NCI-H187 (cell line): ENCODE measurements around the gene NOXA1.

Experiments
- DNase-seq, 2 experiments: peaks; one replicate each; lab custom pipeline; 2025; lab: John Stamatoyannopoulos, UW

The NOXA1 gene

GRCh38 chr9:137454597-137455358 is 31.6 kb downstream of the NOXA1 start:
- no peak for DNase-seq

- DNase-seq, result no peak
Observed at GRCh38 chr9:137455359-137455991, 32.3 kb downstream of the NOXA1 start.

DNA sequence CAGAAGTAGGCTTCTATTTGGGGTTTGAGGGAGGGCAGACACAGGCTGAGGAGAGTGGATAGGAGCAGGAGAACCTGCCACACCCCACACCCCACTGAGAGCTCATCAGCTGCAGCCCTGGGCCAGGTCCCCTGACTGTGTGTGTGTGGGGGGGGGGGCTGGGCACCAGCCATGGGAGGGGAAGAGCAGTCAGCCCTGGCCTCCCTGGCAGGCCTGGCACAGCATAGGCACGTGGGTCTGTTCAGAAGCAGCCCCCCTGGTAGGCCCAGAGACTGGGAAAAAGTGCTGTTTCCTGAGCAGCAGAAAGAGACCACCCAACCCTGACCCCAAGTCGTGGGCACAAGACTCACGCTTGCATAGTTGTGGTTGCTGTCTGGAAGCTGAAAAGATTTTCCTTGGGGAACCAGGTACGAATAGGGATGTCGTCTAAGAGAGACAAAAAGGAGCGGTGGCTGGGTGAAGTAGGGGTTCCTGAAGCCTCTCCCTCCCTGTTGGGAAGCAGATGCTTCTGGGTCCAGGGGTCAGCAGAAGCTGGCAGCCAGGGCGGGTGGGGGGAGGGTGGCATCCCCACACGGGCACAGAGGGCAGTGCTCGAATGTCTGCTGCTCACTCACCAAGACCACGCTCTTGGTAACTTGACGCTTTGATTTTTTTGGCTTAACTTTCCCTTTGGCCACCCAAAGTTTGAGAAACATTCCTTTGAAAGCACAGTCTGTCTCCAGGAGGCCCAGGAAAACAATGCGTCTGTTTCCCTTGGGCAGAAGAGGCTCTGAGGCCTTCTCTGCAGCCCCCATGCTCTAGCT is 33.1 kb downstream of the NOXA1 start:
- no peak for DNase-seq

GRCh38 chr9:137456864-137457405 is 33.7 kb downstream of the NOXA1 start:
- DNase-seq, result no peak

- no peak for DNase-seq
Observed at GRCh38 chr9:137457406-137458193, 34.4 kb downstream of the NOXA1 start.

DNA sequence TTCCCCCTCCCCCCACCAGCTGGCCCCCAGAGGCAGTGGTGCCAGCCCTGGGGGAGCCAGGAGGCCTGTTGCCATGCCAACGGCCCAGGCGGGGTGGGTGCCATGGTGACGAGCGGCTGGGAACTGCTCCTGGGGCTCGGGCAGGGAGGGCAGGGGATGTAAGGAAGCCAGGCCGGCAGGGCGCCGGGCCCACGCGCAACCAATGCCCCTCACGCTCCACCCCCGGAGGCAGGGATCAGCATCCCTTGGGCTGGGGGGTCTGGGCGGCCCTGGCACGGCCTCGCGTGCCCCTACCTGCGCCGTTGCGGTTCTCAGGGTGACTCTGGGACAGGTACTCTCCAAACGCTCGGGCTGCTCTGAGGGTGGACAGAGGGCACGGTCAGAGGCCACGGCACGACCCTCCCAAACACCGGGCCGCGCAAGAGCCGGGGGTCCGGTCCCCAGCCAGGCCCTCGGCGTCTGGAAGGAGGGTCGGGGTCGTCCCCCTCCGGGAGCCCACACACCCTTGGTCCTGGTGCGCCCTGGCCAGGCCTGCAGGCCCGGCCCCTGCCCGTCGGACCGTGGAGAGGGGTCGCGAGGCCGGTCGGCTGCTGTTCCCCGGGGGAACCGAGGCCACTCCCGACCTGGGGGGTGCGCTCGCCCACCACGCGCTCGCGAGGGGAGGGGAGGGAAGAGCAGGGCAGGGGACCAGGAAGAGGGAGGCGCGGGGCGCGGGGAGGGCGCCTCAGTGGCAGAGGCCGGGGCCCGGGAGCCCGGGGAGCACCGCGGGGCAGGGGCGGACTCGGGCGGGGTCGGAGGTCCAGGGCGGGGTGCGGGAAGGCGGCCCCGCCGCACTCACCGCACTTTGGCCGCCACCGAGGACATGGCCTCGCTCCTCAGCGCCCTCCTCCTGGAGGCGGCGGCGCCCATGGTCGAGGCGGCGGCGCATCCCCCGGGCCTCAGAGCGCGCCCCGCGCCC is 35.3 kb downstream of the NOXA1 start:
- DNase-seq, result no peak

DNA sequence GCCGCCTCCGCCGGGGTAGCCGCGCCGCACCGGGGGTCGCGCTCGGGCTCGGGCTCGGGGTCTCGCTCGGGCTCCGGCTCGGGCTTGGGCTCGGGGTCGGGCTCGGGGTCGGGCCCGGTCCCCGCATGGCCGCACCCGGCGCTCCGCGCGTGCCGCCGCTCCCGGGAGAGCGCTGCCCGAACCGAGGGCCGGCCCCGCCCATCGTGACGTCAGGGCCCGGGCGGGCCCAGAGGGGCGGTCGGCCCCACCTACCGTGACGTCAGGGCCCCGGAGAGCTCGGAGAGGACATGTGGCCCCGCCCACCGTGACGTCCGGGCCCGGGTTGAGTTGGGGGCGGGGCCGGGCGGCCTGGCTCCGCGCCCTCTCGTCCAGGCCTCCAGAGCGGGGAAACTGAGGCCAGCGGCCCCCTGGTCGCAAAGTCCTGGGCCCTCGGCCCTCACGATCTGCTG is 36.0 kb downstream of the NOXA1 start, which contains the start of gene NSMF:
Gene NSMF, minus strand, starts transcription at position 183 of the 449 bp plus-strand sequence. CDS start 232 bp downstream, outside the sequence.
- peak; percentile 39 to 72 for DNase-seq

- no peak for DNase-seq
Observed at GRCh38 chr9:137459601-137460362, 36.6 kb downstream of the NOXA1 start.

DNA sequence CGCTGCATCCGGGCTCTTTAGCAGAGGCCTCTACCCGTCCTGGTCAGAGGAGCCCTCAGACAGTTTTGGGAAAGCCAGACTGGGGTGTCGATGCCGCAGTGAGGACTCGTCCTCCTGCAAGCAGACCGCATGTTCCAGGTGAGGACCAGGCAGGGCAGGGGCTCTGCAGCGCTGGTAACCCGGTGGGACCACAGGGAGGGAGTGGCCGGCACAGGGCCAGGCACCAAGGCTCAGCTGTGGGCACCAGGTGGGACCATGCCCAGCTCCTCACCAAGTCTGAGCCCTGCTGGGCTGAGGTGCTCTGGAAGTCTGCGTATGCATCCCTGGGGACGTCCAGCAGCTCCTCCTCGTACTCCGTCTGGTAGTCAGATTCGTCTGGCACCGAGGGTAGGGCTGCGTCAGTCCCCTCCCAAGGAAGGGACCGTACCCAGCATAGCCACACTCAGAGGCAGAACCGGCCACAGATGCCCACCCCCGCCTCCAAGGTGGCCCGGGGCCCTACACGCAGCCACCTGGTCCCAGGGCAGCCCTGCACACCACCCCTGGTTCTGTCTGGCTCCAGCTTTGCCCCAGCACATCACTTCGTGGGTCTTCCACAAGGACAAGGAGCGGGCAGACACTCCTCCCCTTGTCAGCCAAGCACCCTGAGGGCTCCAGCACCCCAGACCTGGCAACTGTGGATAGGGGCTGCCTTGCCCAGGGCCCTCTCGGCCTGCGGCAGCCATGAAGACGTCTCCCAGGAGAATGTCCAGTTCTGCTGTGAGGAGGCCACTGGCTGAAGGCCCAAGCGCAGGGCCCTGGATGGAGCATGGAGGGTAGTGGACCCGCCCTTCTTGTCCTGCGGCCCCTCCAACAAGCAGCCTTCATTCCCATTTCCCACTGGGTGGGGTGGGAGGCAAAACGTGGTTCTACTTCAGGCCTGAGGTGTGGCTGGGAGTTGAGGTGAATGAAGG is 37.4 kb downstream of the NOXA1 start:
- DNase-seq, result no peak

- no peak for DNase-seq
Observed at GRCh38 chr9:137461316-137461662, 38.1 kb downstream of the NOXA1 start.

DNA sequence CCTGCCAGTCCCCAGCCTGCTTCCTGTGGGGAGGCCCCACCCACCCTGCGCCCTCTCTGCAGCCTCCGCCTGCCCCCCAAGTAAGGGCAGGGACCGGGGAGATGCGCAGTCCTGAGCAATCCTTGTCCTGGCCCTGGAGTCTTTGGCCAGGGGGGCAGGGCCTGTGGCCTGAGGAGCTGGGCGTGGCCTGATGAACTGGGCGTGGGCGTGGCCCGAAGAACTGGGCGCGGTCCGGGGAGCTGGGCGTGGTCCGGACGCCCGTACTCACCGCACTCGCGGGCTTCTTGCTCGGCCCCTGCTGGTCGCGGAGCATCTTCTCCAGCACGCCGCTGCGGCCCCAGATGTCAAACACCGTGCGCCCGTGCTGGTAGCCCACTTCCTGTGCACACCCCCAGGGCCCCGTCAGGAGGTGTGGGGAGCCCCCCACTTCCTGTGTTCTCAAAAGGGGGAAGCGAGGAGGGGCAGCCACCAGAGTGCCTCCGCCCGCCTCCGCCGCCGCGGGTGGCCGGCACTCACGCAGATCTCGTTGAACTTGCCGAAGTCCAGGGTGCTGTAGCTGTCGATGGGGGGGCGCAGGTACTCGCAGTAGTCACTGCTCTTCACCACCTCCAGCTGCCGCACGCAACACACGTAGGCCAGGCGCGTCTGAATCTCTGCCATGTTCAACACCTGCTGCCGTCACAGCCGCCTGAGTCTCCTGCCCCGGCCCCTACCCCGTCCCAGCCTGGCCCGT is 38.6 kb downstream of the NOXA1 start:
- no peak for DNase-seq

DNA sequence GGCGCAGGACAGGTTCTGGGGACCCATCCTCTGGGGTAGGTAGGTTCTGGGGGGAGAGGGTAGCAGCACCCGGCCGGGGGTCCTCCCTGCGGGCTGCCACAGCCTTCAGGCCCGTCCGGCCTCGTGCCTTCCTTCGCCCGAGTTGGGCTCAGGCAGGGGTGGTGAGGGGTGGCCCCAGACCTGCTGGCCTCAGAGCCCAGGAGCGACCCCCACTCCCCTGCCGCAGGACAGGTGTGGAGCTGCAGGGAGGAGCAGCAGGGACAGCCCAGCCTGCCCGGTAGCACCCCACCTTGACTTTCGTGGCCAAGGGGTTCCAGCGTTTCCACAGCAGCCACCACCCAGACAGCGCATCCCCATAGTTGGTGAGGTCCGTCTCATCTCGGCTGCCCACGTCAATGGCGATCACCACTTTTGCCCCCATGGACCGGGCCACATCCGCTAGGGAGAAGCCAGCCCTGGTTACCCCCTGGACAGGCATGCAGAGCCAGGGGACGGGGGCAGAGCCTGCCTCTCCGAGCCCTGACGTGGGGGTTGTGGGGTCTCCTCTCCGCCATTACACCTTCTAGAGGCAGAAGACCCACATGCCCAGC is 39.3 kb downstream of the NOXA1 start:
- DNase-seq, result no peak

DNA sequence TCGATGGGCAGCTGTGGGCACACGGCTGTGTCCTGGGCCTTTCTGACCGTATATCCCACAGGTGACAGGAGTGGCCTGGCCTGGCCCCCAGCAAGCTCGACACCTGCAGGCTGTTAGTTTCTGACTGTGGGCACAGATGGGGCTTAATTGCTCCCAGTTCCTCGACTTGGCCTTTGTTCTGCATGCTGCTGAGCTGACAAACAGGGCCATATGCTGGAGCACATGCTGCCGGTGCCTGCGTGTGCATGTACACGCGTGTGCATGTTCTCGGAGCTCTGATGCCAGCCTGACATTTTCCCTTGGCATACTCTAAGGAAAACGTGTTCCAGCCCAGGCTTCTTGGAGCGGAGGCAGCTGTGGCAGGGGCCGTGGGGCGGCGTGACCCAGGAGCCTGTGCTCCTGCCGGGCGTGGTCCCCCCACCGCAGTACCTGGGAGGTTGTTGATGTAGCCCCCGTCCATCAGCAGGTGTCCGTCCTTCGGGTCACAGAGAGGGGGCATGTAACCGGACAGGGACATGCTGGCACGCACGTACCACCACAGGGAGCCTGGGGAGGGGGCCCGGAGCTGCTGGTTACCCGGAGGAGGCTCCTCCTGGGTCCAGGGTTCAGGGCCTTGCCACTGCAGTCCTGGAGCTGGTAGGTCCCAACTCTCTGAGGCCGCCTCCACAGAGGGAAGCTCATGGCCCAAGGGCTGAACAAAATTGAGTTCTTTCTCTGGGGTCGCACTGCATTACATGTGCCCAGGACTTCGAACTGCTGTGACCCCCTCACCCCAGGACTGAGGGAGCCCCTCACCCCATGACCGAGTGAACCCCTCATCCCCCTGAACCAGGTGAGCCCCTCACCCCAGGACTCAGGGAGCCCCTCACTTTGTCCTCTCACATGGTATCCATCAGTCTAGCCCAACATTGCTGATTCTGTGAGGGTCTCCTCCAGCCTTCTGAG is 40.1 kb downstream of the NOXA1 start:
- no peak for DNase-seq

DNA sequence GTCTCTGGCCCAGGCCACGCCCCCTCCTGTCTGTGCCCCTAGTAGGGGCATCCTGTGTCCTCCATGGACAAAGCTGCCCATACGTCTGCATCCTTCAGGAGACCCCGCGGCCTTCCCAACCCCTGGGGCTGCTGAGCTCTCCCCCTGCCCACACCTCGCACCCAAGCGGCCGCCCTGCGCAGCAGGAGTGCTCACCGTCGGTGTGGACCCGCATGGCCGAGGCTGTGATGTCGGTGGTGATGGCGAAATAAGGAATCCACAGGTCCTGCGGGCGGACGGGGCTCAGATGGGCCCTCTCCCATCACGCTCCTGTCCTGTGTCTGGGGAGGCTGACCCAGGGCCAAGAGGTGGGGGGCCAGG is 40.7 kb downstream of the NOXA1 start:
- no peak for DNase-seq

GRCh38 chr9:137464291-137464999 is 41.3 kb downstream of the NOXA1 start:
- no peak for DNase-seq
